ENCODE data around the gene COL23A1.

The COL23A1 gene

GRCh38 chr5:178403956-178404600, 186.1 kb downstream of the COL23A1 start:
- no peak for DNase-seq (ENCODE audit: low read depth in 2 of 2, low spot score in 1 of 2)

- no peak for DNase-seq (ENCODE audit: low read depth in 2 of 2, low spot score in 1 of 2)
These were observed 186.8 kb downstream of the COL23A1 start for GRCh38 chr5:178403351-178403750.

DNA sequence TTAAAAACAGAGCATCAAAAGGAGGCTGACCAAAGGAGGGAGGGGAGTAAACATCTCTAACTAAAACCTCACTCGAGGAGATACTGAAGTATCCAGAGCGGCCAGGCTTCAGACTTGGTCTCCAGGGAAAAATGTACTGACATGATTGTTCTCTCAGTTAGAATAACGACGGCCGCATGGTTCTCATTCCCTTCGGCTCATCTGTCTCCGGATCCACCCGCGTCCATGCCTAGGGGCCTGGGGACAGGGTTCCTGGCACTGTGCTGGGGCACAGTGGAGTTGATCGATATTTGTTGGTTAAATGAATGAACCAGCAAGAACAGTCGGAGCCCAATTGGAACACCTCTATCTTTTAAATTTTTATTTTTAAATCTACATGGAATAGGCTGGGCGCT, 190.5 kb downstream of the COL23A1 start:
- DNase-seq (ENCODE audit: low read depth in 2 of 2, low spot score in 1 of 2) = no peak

DNA sequence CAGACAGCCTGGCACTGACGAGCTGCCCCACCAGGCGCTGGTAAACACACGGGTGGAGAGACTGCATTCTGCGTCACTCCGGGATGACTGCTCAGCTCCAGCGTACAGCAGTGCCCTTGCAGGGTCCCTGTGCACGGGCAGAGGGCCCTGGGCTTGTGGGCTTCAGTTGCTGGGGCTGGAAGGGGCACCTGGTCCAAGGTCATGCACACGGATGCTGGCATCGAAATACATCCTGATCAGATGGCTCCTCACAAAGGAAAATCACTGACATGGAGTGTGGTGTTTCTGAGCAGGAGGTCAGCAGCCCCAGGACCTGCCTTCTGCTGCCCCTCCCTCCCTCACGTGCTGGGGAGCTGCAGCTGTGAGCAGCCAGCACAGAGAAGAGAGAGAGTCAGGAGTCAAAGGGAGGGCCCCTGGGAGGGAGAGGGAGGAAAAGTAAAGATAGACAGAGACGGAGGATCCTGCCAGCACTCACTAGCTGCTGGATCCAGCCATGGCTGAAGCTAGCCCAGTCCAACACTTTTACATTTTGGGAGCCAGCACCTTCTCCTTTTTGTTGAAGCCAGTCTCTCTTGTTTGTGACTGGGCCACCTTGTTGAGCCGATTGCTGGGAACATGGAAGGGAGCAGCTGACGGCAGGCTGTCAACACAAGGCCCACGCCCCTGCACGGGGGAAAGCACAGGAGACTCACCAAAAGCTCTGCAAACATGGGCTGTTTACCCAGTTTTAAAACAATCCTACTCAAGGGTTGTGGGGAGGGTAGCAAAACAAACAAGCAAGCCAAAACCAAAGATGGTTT, 191.1 kb downstream of the COL23A1 start:
- no peak for DNase-seq (ENCODE audit: low read depth in 2 of 2, low spot score in 1 of 2)

DNA sequence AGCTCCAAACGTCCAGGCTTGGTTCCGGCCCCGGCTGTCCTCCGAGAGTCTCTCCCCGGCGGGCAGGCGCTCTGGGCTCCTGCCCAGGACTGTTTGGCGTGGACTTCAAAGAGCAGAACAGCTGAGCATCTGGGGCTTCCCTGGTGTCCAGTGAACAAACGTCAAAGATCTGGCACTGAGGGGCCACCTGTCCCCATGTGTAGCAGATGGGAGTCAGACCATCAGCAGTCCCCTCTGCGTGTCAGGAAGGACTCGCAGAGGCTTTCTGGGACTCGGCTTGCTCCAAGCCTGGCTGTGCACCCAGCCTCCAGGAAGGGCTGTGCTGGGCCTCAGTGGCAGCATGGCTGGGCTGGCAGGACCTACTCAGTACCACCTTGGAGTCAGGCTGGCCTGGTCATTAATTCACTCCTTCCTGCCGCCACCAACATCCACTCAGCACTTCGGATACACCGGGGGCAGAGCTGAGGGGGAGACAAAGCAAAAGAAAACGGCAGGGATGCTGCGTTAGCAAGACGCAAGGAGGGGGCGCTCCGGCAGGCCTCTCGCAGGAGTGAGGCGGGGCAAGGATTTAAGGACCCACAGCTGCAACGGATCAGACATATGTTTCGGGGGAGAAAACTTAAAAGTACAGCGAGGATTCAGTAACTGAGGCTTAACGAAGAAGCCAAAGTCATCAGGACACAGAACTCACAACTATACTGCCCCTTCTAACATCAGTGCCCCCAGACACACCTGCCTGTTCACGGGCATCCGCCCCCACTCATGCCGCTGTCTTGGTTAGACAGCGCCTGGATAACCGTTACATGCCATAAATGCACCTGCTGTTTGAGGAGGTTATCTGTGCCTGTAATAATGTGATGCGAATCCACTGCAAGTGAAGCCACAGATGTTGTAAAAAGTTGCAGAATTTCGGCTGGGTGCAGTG, 193.1 kb downstream of the COL23A1 start:
- DNase-seq (ENCODE audit: low read depth in 2 of 2, low spot score in 1 of 2) = no peak

DNA sequence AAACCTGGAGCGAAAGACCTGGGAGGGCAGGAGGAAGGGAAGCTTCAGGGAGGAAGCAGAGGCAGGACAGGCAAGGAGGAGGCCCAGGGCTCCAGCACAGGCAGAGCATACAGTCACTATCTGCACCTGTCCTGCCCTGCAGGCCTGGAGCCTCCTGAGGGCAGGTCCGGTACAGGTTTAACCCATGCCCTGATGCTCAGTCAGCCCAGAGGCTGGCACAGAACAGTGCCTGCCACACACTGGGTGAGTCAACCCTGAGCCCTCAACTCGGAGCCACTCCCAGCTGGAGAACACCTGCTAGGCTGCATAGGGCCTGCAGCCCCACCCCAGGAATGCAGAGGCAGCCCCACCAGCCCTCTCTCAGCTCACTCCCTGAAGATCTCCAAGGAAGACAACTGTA, 196.1 kb downstream of the COL23A1 start:
- no peak for DNase-seq (ENCODE audit: low read depth in 2 of 2, low spot score in 1 of 2)

- no peak for DNase-seq (ENCODE audit: low read depth in 2 of 2, low spot score in 1 of 2)
These were observed 197.2 kb downstream of the COL23A1 start for GRCh38 chr5:178392931-178393394.

DNA sequence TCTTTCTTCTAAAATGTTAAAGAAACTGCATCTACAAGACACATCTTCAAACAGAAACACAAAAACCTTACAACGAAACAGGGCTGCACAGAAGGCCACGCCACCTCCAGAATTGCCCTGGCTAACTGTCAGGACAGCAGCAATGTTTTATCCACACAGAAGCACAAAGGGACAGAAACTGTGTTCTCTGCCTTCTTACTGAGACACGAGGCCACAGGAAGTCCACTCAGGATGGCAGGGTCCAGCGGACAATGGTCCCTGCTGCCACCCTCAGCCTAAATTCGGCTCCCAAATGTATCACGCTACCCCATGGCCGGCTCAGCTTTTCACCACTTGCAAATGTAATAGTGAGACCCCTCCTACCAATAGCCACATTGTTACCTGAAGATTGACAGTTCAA, 197.8 kb downstream of the COL23A1 start:
- DNase-seq (ENCODE audit: low read depth in 2 of 2, low spot score in 1 of 2) = no peak

GRCh38 chr5:178391480-178391879, 198.7 kb downstream of the COL23A1 start:
- no peak for DNase-seq (ENCODE audit: low read depth in 2 of 2, low spot score in 1 of 2)

GRCh38 chr5:178389796-178390195, 200.4 kb downstream of the COL23A1 start:
- no peak for DNase-seq (ENCODE audit: low read depth in 2 of 2, low spot score in 1 of 2)

GRCh38 chr5:178389026-178389729, 201.0 kb downstream of the COL23A1 start:
- DNase-seq (ENCODE audit: low read depth in 2 of 2, low spot score in 1 of 2) = no peak

- no peak for DNase-seq (ENCODE audit: low read depth in 2 of 2, low spot score in 1 of 2)
These were observed 201.7 kb downstream of the COL23A1 start for GRCh38 chr5:178388386-178389025.

DNA sequence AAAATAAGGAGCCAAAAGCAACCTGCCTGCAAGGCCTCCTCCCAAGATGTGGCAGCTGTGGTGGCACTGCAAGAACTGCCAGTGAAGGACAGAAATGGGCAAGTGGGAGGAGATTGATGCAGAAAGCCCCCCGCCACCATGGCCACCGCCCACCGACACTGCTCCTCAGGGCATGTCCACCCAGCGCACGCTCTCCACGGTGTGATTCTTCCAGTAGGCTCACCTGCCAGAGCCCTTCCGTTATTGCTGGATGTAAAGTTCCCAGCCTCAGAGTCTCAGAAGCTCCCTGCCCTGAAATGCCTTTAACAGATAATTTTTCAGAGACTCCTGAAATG, 202.4 kb downstream of the COL23A1 start:
- no peak for DNase-seq (ENCODE audit: low read depth in 2 of 2, low spot score in 1 of 2)

DNA sequence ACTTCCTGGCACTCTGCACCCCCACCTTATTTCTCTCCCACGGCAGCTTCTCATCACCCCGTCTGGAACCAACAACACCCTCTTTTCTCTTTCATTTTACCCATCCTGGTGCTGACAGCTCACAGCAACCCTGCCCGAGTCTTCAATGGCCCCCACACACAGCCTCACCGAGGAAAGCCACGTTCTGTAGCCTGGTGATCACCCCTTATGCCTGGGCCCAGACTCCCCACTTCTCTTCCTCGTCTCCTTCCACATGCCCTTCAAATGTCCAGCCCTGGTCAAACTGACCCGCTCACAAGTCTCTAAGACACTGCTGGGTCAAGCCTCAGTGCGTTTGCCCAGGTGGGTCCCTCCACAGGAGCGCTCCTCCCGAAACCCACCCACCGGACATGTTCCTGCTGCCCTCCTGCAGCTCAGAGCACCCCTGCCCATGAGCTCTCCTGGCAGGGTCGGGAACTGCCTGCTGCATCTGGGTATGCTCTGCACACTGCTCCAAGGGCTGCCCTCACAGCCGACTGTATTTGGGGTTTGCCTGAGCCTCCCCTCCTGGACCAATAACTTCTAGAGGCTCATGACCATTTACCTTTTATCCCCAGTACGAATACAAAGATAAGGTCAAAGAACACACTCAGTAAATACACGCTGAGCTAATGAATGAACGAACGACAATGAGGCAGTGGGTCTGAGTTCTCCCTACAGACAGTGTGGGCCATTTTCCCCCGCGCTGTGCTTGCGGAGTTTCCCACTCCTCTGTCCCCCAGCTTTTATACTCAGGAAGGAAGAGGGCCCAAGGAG, 202.9 kb downstream of the COL23A1 start:
- no peak for DNase-seq (ENCODE audit: low read depth in 2 of 2, low spot score in 1 of 2)

DNA sequence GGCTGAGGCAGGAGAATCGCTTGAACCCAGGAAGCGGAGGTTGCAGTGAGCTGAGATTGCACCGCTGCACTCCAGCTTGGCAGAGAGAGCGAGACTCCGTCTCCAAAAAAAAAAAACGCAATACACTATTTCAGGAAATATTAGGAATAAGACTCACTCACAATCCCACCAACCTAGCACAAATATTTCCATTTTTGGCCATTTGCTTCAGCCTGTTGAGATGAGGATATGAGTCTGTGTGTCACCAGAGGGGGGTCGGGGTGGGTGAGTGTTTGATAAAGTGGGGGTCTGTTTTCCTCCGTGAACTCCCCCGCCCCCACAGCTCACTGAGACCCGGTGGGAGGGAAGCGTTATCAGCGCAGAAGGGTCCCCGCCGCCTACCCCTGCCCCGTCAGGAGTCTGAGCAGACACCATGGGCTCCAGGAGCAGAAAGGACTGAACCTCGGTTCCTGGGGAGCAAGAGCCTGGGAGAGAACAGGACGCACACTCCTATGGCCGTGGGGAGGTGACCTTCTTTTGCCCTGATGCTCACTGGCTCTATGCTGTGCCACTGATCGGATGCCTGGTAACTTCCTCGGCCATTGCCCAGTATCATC, 203.8 kb downstream of the COL23A1 start:
- DNase-seq (ENCODE audit: low read depth in 2 of 2, low spot score in 1 of 2) = no peak

- DNase-seq (ENCODE audit: low read depth in 2 of 2, low spot score in 1 of 2) = no peak
These were observed 204.7 kb downstream of the COL23A1 start for GRCh38 chr5:178385496-178385890.

DNA sequence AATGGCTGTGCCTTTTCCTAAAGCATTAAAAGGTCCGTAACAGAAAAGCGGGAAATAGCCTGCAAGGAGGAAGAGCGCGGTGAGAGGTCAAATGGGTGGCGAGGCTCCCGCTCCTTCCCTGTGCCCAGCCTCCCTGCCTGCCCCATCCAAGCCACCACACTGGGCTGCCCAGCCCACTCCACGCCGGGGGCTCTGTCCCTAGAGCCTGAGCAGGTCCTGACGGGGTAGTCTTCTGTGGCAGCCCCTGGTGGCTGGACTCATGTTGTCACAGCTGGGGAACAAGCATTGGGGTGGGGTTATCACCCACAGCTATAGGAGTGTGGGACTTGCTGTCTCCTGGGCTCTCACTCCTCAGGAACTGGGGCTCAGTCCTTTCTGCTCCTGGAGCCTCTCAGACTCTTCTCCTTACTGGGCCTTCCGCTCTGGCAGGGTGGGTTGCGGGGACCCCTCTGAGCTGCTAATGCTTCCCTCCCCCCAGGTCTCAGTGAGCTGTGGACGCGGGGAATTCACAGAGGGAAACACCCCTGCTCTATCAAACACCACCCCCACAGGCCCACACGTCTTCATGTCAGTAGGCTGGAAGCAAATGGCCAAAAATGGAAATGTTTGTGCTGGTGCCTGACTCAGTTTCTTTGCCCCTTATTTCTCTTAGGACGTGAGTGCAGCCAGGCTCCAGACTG, 205.2 kb downstream of the COL23A1 start:
- DNase-seq (ENCODE audit: low read depth in 2 of 2, low spot score in 1 of 2) = no peak

DNA sequence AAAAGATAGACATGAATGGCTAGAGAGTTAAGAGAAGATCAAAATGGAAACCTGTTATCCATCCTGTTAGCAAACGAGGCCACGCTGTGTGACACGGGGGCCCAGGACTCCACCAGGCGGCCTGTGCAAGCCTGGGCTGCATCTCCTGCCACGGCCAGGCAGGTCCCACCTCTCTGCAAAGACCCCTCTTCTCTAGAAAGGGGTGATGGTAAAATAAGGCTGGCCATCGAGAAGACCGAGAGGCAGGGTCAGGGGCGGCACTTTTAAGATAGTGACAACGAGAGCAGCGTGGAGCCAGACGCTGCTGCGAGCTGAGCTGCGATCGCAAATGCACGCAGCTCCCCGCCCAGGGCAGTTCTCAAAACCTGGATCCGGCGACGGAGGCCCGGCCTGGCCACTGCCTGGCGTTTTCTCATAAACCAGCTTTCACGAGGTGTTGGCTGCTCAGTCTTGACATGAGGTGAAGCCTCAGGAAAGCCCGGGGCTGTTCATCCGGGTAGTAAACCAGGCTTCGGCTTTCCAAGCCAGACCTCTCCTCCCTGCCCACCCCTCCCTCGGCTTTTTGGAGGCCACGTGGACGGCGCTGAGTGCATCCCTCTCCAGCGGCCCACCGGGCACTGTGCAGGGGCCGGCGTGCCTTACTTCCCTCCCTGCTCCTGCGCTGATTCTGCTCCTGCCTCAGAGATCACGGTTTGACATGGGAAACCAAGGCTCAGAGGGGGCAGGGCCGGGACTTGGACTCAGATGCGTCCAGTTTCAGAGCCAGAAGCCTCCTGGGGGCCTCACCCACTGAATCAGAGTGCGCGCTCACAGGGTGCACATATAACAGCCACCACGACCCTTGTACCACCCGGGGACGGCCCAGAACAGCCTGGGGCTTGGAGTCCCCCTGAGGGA, 206.0 kb downstream of the COL23A1 start:
- no peak for DNase-seq (ENCODE audit: low read depth in 2 of 2, low spot score in 1 of 2)
